Measurements from ENCODE around the gene KRT77.

Gene KRT77

GRCh38 chr12:52710730-52711129 is 7.4 kb upstream of the KRT77 start:
- no peaks in the 10 kb centered on the region for H3K9me3 ChIP-seq (replicated peaks; ENCODE audit: insufficient read depth, low read length)
- no peaks in the 10 kb centered on the region for H3F3A ChIP-seq (ENCODE audit: insufficient read depth, low read length)
- no peaks in the 10 kb centered on the region for H3K4me1 ChIP-seq (ENCODE audit: low read length)
- H3K4me2 ChIP-seq (ENCODE audit: low read depth, low read length), result no peak overlapping the region
- no peak for DNase-seq
- no peaks in the 10 kb centered on the region for H3K36me3 ChIP-seq (replicated peaks; ENCODE audit: insufficient read depth, low read length)
- H3K27ac ChIP-seq (ENCODE audit: low read length), result no peak overlapping the region
- H3K9ac ChIP-seq (ENCODE audit: low read length), result no peak overlapping the region
- H4K20me1 ChIP-seq (ENCODE audit: insufficient read depth, low read length), result no peaks in the 10 kb centered on the region
- H3K4me3 ChIP-seq (ENCODE audit: low read length), result no peak overlapping the region
- no peaks in the 10 kb centered on the region for H3K79me2 ChIP-seq (ENCODE audit: low read length)
- no peaks in the 10 kb centered on the region for H3K9me2 ChIP-seq (replicated peaks; ENCODE audit: insufficient read depth, low read length)
- H3K27me3 ChIP-seq (replicated peaks; ENCODE audit: insufficient read depth, low read length), result peaks cover 75% of the 10 kb centered on the region
- TF ChIP-seq EZH2 (optimal IDR thresholded peaks at IDR 0.05; ENCODE audit: low read depth, low read length) (no peak), EZH2phosphoT487 (IDR thresholded peaks at IDR 0.05; ENCODE audit: low read length) (no peak)
- TF ChIP-seq, protein P1, sequence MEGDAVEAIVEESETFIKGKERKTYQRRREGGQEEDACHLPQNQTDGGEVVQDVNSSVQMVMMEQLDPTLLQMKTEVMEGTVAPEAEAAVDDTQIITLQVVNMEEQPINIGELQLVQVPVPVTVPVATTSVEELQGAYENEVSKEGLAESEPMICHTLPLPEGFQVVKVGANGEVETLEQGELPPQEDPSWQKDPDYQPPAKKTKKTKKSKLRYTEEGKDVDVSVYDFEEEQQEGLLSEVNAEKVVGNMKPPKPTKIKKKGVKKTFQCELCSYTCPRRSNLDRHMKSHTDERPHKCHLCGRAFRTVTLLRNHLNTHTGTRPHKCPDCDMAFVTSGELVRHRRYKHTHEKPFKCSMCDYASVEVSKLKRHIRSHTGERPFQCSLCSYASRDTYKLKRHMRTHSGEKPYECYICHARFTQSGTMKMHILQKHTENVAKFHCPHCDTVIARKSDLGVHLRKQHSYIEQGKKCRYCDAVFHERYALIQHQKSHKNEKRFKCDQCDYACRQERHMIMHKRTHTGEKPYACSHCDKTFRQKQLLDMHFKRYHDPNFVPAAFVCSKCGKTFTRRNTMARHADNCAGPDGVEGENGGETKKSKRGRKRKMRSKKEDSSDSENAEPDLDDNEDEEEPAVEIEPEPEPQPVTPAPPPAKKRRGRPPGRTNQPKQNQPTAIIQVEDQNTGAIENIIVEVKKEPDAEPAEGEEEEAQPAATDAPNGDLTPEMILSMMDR (IDR thresholded peaks at IDR 0.05; ENCODE audit: low read length), result no peak
- H2AFZ ChIP-seq (ENCODE audit: low read length), result no peak overlapping the region

- Histone ChIP-seq H2AFZ (ENCODE audit: low read length) (no peak overlapping the region), H3K4me1 (ENCODE audit: low read length) (no peaks in the 10 kb centered on the region), H3K9me3 (replicated peaks; ENCODE audit: insufficient read depth, low read length) (no peaks in the 10 kb centered on the region), H3F3A (ENCODE audit: insufficient read depth, low read length) (no peaks in the 10 kb centered on the region), H3K4me3 (ENCODE audit: low read length) (no peak overlapping the region), H4K20me1 (ENCODE audit: insufficient read depth, low read length) (no peaks in the 10 kb centered on the region), H3K79me2 (ENCODE audit: low read length) (no peaks in the 10 kb centered on the region), H3K4me2 (ENCODE audit: low read depth, low read length) (no peak overlapping the region), H3K36me3 (replicated peaks; ENCODE audit: insufficient read depth, low read length) (no peaks in the 10 kb centered on the region), H3K9me2 (replicated peaks; ENCODE audit: insufficient read depth, low read length) (no peaks in the 10 kb centered on the region), H3K27ac (ENCODE audit: low read length) (no peak overlapping the region), H3K27me3 (replicated peaks; ENCODE audit: insufficient read depth, low read length) (peaks cover 65% of the 10 kb centered on the region), H3K9ac (ENCODE audit: low read length) (no peak overlapping the region)
- TF ChIP-seq, protein P1 (IDR thresholded peaks at IDR 0.05; ENCODE audit: low read length), result no peak
- TF ChIP-seq EZH2 (optimal IDR thresholded peaks at IDR 0.05; ENCODE audit: low read depth, low read length), result no peak
- TF ChIP-seq EZH2phosphoT487 (IDR thresholded peaks at IDR 0.05; ENCODE audit: low read length), result no peak
- DNase-seq, result no peak
These were observed 4.7 kb upstream of the KRT77 start for GRCh38 chr12:52708010-52708409.

GRCh38 chr12:52704464-52704863 is 1.1 kb upstream of the KRT77 start:
- no peaks in the 10 kb centered on the region for H3F3A ChIP-seq (ENCODE audit: insufficient read depth, low read length)
- H3K79me2 ChIP-seq (ENCODE audit: low read length), result no peaks in the 10 kb centered on the region
- H3K4me3 ChIP-seq (ENCODE audit: low read length), result no peak overlapping the region
- no peak overlapping the region for H3K9ac ChIP-seq (ENCODE audit: low read length)
- no peak for DNase-seq
- H3K36me3 ChIP-seq (replicated peaks; ENCODE audit: insufficient read depth, low read length), result no peaks in the 10 kb centered on the region
- TF ChIP-seq EZH2phosphoT487 (IDR thresholded peaks at IDR 0.05; ENCODE audit: low read length) (no peak), EZH2 (optimal IDR thresholded peaks at IDR 0.05; ENCODE audit: low read depth, low read length) (no peak)
- TF ChIP-seq, protein P1 (IDR thresholded peaks at IDR 0.05; ENCODE audit: low read length), result no peak
- no peak overlapping the region for H2AFZ ChIP-seq (ENCODE audit: low read length)
- no peak overlapping the region for H3K27ac ChIP-seq (ENCODE audit: low read length)
- no peaks in the 10 kb centered on the region for H3K4me1 ChIP-seq (ENCODE audit: low read length)
- no peaks in the 10 kb centered on the region for H3K9me2 ChIP-seq (replicated peaks; ENCODE audit: insufficient read depth, low read length)
- no peaks in the 10 kb centered on the region for H3K9me3 ChIP-seq (replicated peaks; ENCODE audit: insufficient read depth, low read length)
- no peak overlapping the region for H3K4me2 ChIP-seq (ENCODE audit: low read depth, low read length)
- no peaks in the 10 kb centered on the region for H4K20me1 ChIP-seq (ENCODE audit: insufficient read depth, low read length)
- peaks cover 75% of the 10 kb centered on the region for H3K27me3 ChIP-seq (replicated peaks; ENCODE audit: insufficient read depth, low read length)
